Progenitor cell of endocrine pancreas (in vitro differentiated cells): ENCODE measurements around the gene MCM8. TPM values are rescaled to one million over a fixed set of nuclear protein-coding genes. Genes with fewer than 3 reads are reported as not detected.
A peak's percentile ranks its signal among the peaks of the same experiment; 100 is the strongest.

ENCODE experiments used
- DNase-seq: peaks from one replicate; pipeline ENCODE4 v3.0.0; 2021; ENCODE audit warnings: low spot score; ENCODE audit not compliant: unreplicated experiment
- H3K27ac Mint-ChIP-seq: 2 replicates; pipeline ENCODE4 v1.8.0; 2021; ENCODE audit warnings: mild to moderate bottlenecking, moderate library complexity, mixed read lengths
- H3K27me3 Mint-ChIP-seq: 2 replicates; pipeline ENCODE4 v1.8.0; 2021; ENCODE audit warnings: mixed read lengths
- H3K36me3 Mint-ChIP-seq: 2 replicates; pipeline ENCODE4 v1.8.0; 2022; ENCODE audit warnings: mixed read lengths; ENCODE audit not compliant: insufficient read depth
- H3K4me1 Mint-ChIP-seq: 2 replicates; pipeline ENCODE4 v1.8.0; 2021; ENCODE audit warnings: low read depth, mixed read lengths
- H3K4me3 Mint-ChIP-seq: 2 replicates; pipeline ENCODE4 v1.8.0; 2021; ENCODE audit warnings: low read depth, mild to moderate bottlenecking, moderate library complexity, mixed read lengths
- H3K9me3 Mint-ChIP-seq: 2 replicates; pipeline ENCODE4 v1.8.0; 2021; ENCODE audit warnings: low read depth, mixed read lengths
- total RNA-seq: library from RNA; stranded (reverse); gene quantifications from 2 replicates; pipeline ENCODE4 v1.2.1, GENCODE V29; 2021
- TF ChIP-seq, protein P1 (sequence below): fragments of 200-600 bp; sonication (generic); IDR thresholded peaks from one replicate; pipeline ENCODE4 v1.5.0; 2021; ENCODE audit warnings: antibody characterized with exemption, mild to moderate bottlenecking; ENCODE audit not compliant: unreplicated experiment

Gene MCM8
- total RNA-seq, 1 donor from 2014 or later, result 18.5 TPM

DNA sequence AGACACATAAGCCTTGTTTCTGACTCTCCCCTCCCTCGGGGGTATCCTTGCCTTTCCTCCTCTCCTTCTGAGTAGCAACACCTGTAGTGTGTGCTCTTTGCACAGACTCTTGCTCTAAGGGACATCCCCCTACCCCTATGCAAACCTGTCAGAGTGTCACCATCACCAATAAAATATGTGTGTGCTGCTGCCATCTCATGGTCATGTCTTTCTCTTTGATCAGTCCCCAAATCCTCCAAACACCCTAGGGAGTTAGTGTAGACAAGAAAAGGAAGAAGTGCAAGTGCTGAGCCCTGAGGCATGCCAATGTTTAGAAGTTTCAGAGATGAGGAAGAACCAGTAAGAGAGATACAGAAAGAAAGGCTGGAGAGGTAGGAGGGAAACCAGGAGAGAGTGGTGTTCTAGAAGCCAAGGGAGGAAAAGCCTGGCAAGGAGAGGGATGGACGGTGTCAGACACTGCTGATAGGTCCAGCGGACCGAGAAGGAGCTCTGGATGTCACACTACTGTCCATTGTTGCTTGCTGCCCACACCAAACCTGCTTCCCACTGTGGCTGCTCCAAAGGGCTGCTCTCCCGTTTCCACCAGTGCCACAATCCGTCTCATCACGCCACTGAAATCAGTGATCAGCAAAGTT, 16.5 kb upstream of the MCM8 start:
- TF ChIP-seq, protein P1, sequence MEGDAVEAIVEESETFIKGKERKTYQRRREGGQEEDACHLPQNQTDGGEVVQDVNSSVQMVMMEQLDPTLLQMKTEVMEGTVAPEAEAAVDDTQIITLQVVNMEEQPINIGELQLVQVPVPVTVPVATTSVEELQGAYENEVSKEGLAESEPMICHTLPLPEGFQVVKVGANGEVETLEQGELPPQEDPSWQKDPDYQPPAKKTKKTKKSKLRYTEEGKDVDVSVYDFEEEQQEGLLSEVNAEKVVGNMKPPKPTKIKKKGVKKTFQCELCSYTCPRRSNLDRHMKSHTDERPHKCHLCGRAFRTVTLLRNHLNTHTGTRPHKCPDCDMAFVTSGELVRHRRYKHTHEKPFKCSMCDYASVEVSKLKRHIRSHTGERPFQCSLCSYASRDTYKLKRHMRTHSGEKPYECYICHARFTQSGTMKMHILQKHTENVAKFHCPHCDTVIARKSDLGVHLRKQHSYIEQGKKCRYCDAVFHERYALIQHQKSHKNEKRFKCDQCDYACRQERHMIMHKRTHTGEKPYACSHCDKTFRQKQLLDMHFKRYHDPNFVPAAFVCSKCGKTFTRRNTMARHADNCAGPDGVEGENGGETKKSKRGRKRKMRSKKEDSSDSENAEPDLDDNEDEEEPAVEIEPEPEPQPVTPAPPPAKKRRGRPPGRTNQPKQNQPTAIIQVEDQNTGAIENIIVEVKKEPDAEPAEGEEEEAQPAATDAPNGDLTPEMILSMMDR, result peak; percentile 12
- Mint-ChIP-seq H3K9me3 (no peaks in the 10 kb centered on the region), H3K27me3 (peaks cover 2% of the 10 kb centered on the region), H3K4me3 (no peak overlapping the region), H3K4me1 (no peaks in the 10 kb centered on the region), H3K27ac (no peak overlapping the region), H3K36me3 (no peaks in the 10 kb centered on the region)
- DNase-seq, result no peak

DNA sequence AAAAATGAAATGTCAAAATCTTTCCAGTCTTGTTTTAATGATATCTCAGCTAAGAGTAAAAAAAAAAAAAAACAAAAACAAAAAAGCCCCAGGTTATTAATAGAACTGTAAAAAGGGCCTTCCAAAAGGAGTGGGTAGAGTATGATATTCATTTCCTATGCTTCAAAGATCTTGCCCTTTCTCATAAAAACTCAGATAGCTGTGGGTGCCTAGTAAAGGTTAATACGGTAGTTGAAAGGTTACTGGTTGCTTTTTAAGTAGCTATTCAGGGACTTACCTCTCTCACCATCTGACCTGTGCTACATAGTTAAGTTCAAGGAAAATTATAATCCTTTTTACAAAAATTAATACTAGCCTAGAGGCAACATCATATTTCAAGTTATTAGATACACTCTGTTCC, 15.1 kb upstream of the MCM8 start:
- Mint-ChIP-seq H3K4me3 (no peak overlapping the region), H3K27me3 (peaks cover 2% of the 10 kb centered on the region), H3K36me3 (peaks cover 2% of the 10 kb centered on the region), H3K9me3 (no peaks in the 10 kb centered on the region), H3K27ac (no peak overlapping the region), H3K4me1 (no peaks in the 10 kb centered on the region)
- TF ChIP-seq, protein P1, result no peak
- no peak for DNase-seq

- no peak for DNase-seq
- Mint-ChIP-seq H3K4me1 (no peaks in the 10 kb centered on the region), H3K27ac (no peak overlapping the region), H3K9me3 (no peaks in the 10 kb centered on the region), H3K27me3 (no peaks in the 10 kb centered on the region), H3K36me3 (peaks cover 2% of the 10 kb centered on the region), H3K4me3 (no peak overlapping the region)
- TF ChIP-seq, protein P1, result no peak
Measured at GRCh38 chr20:5936238-5936637, 14.2 kb upstream of the MCM8 start.

GRCh38 chr20:5938456-5939029, 11.9 kb upstream of the MCM8 start:
- TF ChIP-seq, protein P1, result no peak
- no peak for DNase-seq

GRCh38 chr20:5945963-5946362, 4.5 kb upstream of the MCM8 start:
- Mint-ChIP-seq H3K36me3 (peaks cover 16% of the 10 kb centered on the region), H3K4me1 (peaks cover 13% of the 10 kb centered on the region), H3K27me3 (no peaks in the 10 kb centered on the region), H3K4me3 (no peak overlapping the region), H3K27ac (no peak overlapping the region), H3K9me3 (no peaks in the 10 kb centered on the region)
- TF ChIP-seq, protein P1, result no peak
- DNase-seq, result no peak

More at GRCh38 chr20:5938456-5939029, 11.9 kb upstream of the MCM8 start:
- no peak overlapping the region for H3K27ac Mint-ChIP-seq
- no peaks in the 10 kb centered on the region for H3K9me3 Mint-ChIP-seq
- H3K4me1 Mint-ChIP-seq, result no peaks in the 10 kb centered on the region
- H3K27me3 Mint-ChIP-seq, result no peaks in the 10 kb centered on the region
- no peak overlapping the region for H3K4me3 Mint-ChIP-seq
- peaks cover 9% of the 10 kb centered on the region for H3K36me3 Mint-ChIP-seq
